BLaER1 (cell line): Measurements from ENCODE around the gene MTNR1A.

ENCODE experiments used
- H3K27ac ChIP-seq: shearing (Covaris generic); formaldehyde crosslinking; 2 replicates; pipeline ENCODE4 v1.8.1; 2022
- H3K27me3 ChIP-seq: shearing (Covaris generic); formaldehyde crosslinking; 2 replicates; pipeline ENCODE4 v1.8.1; 2022
- H3K36me3 ChIP-seq: shearing (Covaris generic); formaldehyde crosslinking; 2 replicates; pipeline ENCODE4 v1.8.1; 2022
- H3K4me1 ChIP-seq: shearing (Covaris generic); formaldehyde crosslinking; 2 replicates; pipeline ENCODE4 v1.8.1; 2022
- H3K4me2 ChIP-seq: shearing (Covaris generic); formaldehyde crosslinking; 2 replicates; pipeline ENCODE4 v1.8.1; 2022
- H3K4me3 ChIP-seq: shearing (Covaris generic); formaldehyde crosslinking; 2 replicates; pipeline ENCODE4 v1.8.1; 2022
- H3K9ac ChIP-seq: shearing (Covaris generic); formaldehyde crosslinking; 2 replicates; pipeline ENCODE4 v1.8.1; 2022
- H3K9me3 ChIP-seq: shearing (Covaris generic); formaldehyde crosslinking; 2 replicates; pipeline ENCODE4 v1.8.1; 2022
- H4K20me1 ChIP-seq: shearing (Covaris generic); formaldehyde crosslinking; 2 replicates; pipeline ENCODE4 v1.8.1; 2022
- Cebpa-rat ChIP-seq: shearing (Covaris generic); IDR thresholded peaks from 2 replicates; pipeline ENCODE4 v1.8.1; 2022

The MTNR1A gene

GRCh38 chr4:186566068-186566467 lies 10.7 kb upstream of the MTNR1A start:
- Histone ChIP-seq H3K27ac (no peak overlapping the region), H3K36me3 (no peaks in the 10 kb centered on the region), H3K4me2 (no peak overlapping the region), H3K4me1 (no peaks in the 10 kb centered on the region), H4K20me1 (no peaks in the 10 kb centered on the region), H3K27me3 (no peaks in the 10 kb centered on the region), H3K9ac (no peak overlapping the region), H3K4me3 (no peak overlapping the region), H3K9me3 (no peaks in the 10 kb centered on the region)
- TF ChIP-seq Cebpa-rat: no peak

GRCh38 chr4:186563761-186564160 lies 8.4 kb upstream of the MTNR1A start:
- H4K20me1 ChIP-seq: no peaks in the 10 kb centered on the region
- no peak overlapping the region for H3K27ac ChIP-seq
- no peaks in the 10 kb centered on the region for H3K27me3 ChIP-seq
- no peak for TF ChIP-seq Cebpa-rat
- H3K9me3 ChIP-seq: 0 out of 2 replicates have a peak, but pooled peaks cover 9% of the 10 kb centered on the region
- no peak overlapping the region for H3K9ac ChIP-seq
- no peak overlapping the region for H3K4me3 ChIP-seq
- H3K36me3 ChIP-seq: no peaks in the 10 kb centered on the region
- no peaks in the 10 kb centered on the region for H3K4me1 ChIP-seq
- no peak overlapping the region for H3K4me2 ChIP-seq

- H4K20me1 ChIP-seq: no peaks in the 10 kb centered on the region
- no peaks in the 10 kb centered on the region for H3K27me3 ChIP-seq
- TF ChIP-seq Cebpa-rat: no peak
- no peak overlapping the region for H3K27ac ChIP-seq
- no peak overlapping the region for H3K4me3 ChIP-seq
- no peaks in the 10 kb centered on the region for H3K36me3 ChIP-seq
- no peak overlapping the region for H3K4me2 ChIP-seq
- H3K9me3 ChIP-seq: 0 out of 2 replicates have a peak, but pooled peaks cover 9% of the 10 kb centered on the region
- H3K9ac ChIP-seq: no peak overlapping the region
- H3K4me1 ChIP-seq: peaks cover 8% of the 10 kb centered on the region; the same call in 1 of the 2 replicates
These were observed 6.4 kb upstream of the MTNR1A start for GRCh38 chr4:186561748-186562147.

GRCh38 chr4:186560647-186561046 lies 5.3 kb upstream of the MTNR1A start:
- Histone ChIP-seq H3K4me3 (no peak overlapping the region), H3K9me3 (0 out of 2 replicates have a peak, but pooled peaks cover 9% of the 10 kb centered on the region), H3K27me3 (no peaks in the 10 kb centered on the region), H3K4me1 (peaks cover 8% of the 10 kb centered on the region; the same call in 1 of the 2 replicates), H3K9ac (no peak overlapping the region), H4K20me1 (no peaks in the 10 kb centered on the region), H3K4me2 (no peak overlapping the region), H3K27ac (no peak overlapping the region), H3K36me3 (no peaks in the 10 kb centered on the region)
- TF ChIP-seq Cebpa-rat: no peak

GRCh38 chr4:186557486-186557885 lies 2.1 kb upstream of the MTNR1A start:
- Histone ChIP-seq H4K20me1 (no peaks in the 10 kb centered on the region), H3K9ac (no peak overlapping the region)
- no peak for TF ChIP-seq Cebpa-rat

GRCh38 chr4:186557061-186557460 lies 1.7 kb upstream of the MTNR1A start:
- no peak for TF ChIP-seq Cebpa-rat
- H3K4me2 ChIP-seq: no peak overlapping the region
- no peaks in the 10 kb centered on the region for H4K20me1 ChIP-seq
- H3K9ac ChIP-seq: no peak overlapping the region
- H3K27me3 ChIP-seq: no peaks in the 10 kb centered on the region
- no peak overlapping the region for H3K4me3 ChIP-seq
- H3K27ac ChIP-seq: no peak overlapping the region
- peaks cover 8% of the 10 kb centered on the region; the same call in 1 of the 2 replicates for H3K4me1 ChIP-seq
- H3K36me3 ChIP-seq: no peaks in the 10 kb centered on the region
- H3K9me3 ChIP-seq: peaks cover 18% of the 10 kb centered on the region

More at GRCh38 chr4:186557486-186557885, 2.1 kb upstream of the MTNR1A start:
- Histone ChIP-seq H3K36me3 (no peaks in the 10 kb centered on the region), H3K4me1 (peaks cover 8% of the 10 kb centered on the region; the same call in 1 of the 2 replicates), H3K9me3 (peaks cover 18% of the 10 kb centered on the region), H3K27me3 (no peaks in the 10 kb centered on the region), H3K27ac (no peak overlapping the region), H3K4me3 (no peak overlapping the region), H3K4me2 (no peak overlapping the region)

- H4K20me1 ChIP-seq: no peaks in the 10 kb centered on the region
- H3K27me3 ChIP-seq: no peaks in the 10 kb centered on the region
- no peak overlapping the region for H3K4me2 ChIP-seq
- H3K4me3 ChIP-seq: no peak overlapping the region
- no peak for TF ChIP-seq Cebpa-rat
- peaks cover 8% of the 10 kb centered on the region; the same call in 1 of the 2 replicates for H3K4me1 ChIP-seq
- no peak overlapping the region for H3K9ac ChIP-seq
- H3K27ac ChIP-seq: no peak overlapping the region
- H3K36me3 ChIP-seq: no peaks in the 10 kb centered on the region
- peaks cover 9% of the 10 kb centered on the region for H3K9me3 ChIP-seq
These were observed 841 bp downstream of the MTNR1A start for GRCh38 chr4:186554539-186554913.

- Histone ChIP-seq H3K4me2 (no peak overlapping the region), H4K20me1 (no peaks in the 10 kb centered on the region), H3K27me3 (no peaks in the 10 kb centered on the region), H3K9ac (no peak overlapping the region), H3K9me3 (peaks cover 9% of the 10 kb centered on the region), H3K4me3 (no peak overlapping the region), H3K27ac (no peak overlapping the region), H3K4me1 (peaks cover 8% of the 10 kb centered on the region; the same call in 1 of the 2 replicates), H3K36me3 (no peaks in the 10 kb centered on the region)
- no peak for TF ChIP-seq Cebpa-rat
These were observed 1.6 kb downstream of the MTNR1A start for GRCh38 chr4:186553717-186554116.

- no peak overlapping the region for H3K4me3 ChIP-seq
- H3K4me1 ChIP-seq: no peaks in the 10 kb centered on the region; the same call in 1 of the 2 replicates
- no peaks in the 10 kb centered on the region for H3K36me3 ChIP-seq
- H3K27me3 ChIP-seq: no peaks in the 10 kb centered on the region
- H3K9ac ChIP-seq: no peak overlapping the region
- H3K27ac ChIP-seq: no peak overlapping the region
- no peak overlapping the region for H3K4me2 ChIP-seq
- peaks cover 18% of the 10 kb centered on the region for H3K9me3 ChIP-seq
- no peaks in the 10 kb centered on the region for H4K20me1 ChIP-seq
- no peak for TF ChIP-seq Cebpa-rat
These were observed 3.5 kb downstream of the MTNR1A start for GRCh38 chr4:186551849-186552248.

- Histone ChIP-seq H3K9me3 (peaks cover 30% of the 10 kb centered on the region), H3K36me3 (no peaks in the 10 kb centered on the region), H3K27me3 (no peaks in the 10 kb centered on the region), H3K4me1 (no peaks in the 10 kb centered on the region), H3K27ac (no peak overlapping the region), H3K9ac (no peak overlapping the region), H4K20me1 (no peaks in the 10 kb centered on the region), H3K4me3 (no peak overlapping the region), H3K4me2 (no peak overlapping the region)
- TF ChIP-seq Cebpa-rat: no peak
These were observed 9.9 kb downstream of the MTNR1A start for GRCh38 chr4:186545436-186545835.

- Histone ChIP-seq H3K36me3 (no peaks in the 10 kb centered on the region), H3K4me1 (no peaks in the 10 kb centered on the region), H3K9me3 (peaks cover 30% of the 10 kb centered on the region), H3K4me2 (no peak overlapping the region), H4K20me1 (no peaks in the 10 kb centered on the region), H3K27me3 (no peaks in the 10 kb centered on the region), H3K4me3 (no peak overlapping the region), H3K9ac (no peak overlapping the region), H3K27ac (no peak overlapping the region)
- no peak for TF ChIP-seq Cebpa-rat
These were observed 12.2 kb downstream of the MTNR1A start for GRCh38 chr4:186543206-186543605.
